H1 (cell line): ENCODE measurements around the gene TMEM161B. TPM values are rescaled to one million over a fixed set of nuclear protein-coding genes. Genes with fewer than 3 reads are reported as not detected.

Source experiments
- CHD7 ChIP-seq: fragments of 300-600 bp; sonication (generic); IDR thresholded peaks from 2 replicates; pipeline ENCODE4 v1.7.1; 2012; ENCODE audit warnings: low read length, moderate library complexity, mild to moderate bottlenecking, inconsistent platforms; ENCODE audit not compliant: insufficient replicate concordance
- polyA plus RNA-seq, 7 experiments: library from polyadenylated mRNA; depleted of rRNA in 3 of 7; stranded (reverse) in 5 of 7; unstranded in 2 of 7; fragments of >200 nt in 5 of 7; fragments of 200-250 nt in 2 of 7; gene quantifications; 1 replicate in 5 of 7; 2 replicates in 1 of 7; 4 replicates in 1 of 7; pipeline versions ENCODE4 v1.2.1 to v1.2.3, GENCODE V29; 2011 to 2013; ENCODE audit warnings: missing spikeins in 2 of 7, mixed read lengths in 2 of 7
- total RNA-seq: library from RNA; stranded (reverse); fragmentation: NEBNext Ultra II Directional; extraction: Animal tissue kit (Norgen Biotek cat#: 25700); gene quantifications from 2 replicates; pipeline ENCODE4 v1.2.1, GENCODE V29; 2021

Gene TMEM161B
- total and polyA plus RNA-seq, 2 of the 8 experiments (the other 6 are each of a cell fraction or from before 2014, with no cell fraction given), result 7.4 to 13.8 TPM

GRCh38 chr5:88298425-88298824, 29.8 kb upstream of the TMEM161B start (continued):
- no peak for TF ChIP-seq CHD7
